Neural cell (in vitro differentiated cells): ENCODE measurements around the gene ZNF416.

Source experiments
- EZH2 ChIP-seq: fragments of 200-600, 300-800 bp; shearing (Covaris generic), sonication (generic); IDR thresholded peaks from 2 replicates; pipeline ENCODE4 v1.6.1; 2014; ENCODE audit warnings: antibody characterized with exemption, low read length, borderline replicate concordance, mild to moderate bottlenecking; ENCODE audit not compliant: insufficient read depth, poor library complexity, severe bottlenecking
- MXI1 ChIP-seq: fragments of 450-650 bp; conservative IDR thresholded peaks from 2 replicates; pipeline ENCODE4 v1.6.1; 2014; ENCODE audit warnings: antibody characterized with exemption, mild to moderate bottlenecking; ENCODE audit not compliant: poor library complexity, severe bottlenecking
- POLR2AphosphoS5 ChIP-seq: IDR thresholded peaks from 2 replicates; pipeline ENCODE4 v1.6.1; 2012
- TAF1 ChIP-seq: IDR thresholded peaks from 2 replicates; pipeline ENCODE4 v1.6.1; 2012; ENCODE audit warnings: low read depth
- TF ChIP-seq, protein P1 (sequence below): fragments of 450-650 bp; IDR thresholded peaks from 2 replicates; pipeline ENCODE4 v1.5.1; 2014; ENCODE audit warnings: antibody characterized with exemption, mild to moderate bottlenecking, moderate library complexity; ENCODE audit not compliant: poor library complexity, severe bottlenecking

- TF ChIP-seq, protein P1, sequence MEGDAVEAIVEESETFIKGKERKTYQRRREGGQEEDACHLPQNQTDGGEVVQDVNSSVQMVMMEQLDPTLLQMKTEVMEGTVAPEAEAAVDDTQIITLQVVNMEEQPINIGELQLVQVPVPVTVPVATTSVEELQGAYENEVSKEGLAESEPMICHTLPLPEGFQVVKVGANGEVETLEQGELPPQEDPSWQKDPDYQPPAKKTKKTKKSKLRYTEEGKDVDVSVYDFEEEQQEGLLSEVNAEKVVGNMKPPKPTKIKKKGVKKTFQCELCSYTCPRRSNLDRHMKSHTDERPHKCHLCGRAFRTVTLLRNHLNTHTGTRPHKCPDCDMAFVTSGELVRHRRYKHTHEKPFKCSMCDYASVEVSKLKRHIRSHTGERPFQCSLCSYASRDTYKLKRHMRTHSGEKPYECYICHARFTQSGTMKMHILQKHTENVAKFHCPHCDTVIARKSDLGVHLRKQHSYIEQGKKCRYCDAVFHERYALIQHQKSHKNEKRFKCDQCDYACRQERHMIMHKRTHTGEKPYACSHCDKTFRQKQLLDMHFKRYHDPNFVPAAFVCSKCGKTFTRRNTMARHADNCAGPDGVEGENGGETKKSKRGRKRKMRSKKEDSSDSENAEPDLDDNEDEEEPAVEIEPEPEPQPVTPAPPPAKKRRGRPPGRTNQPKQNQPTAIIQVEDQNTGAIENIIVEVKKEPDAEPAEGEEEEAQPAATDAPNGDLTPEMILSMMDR: no peak
- TF ChIP-seq EZH2 (no peak), POLR2AphosphoS5 (no peak), TAF1 (no peak), MXI1 (no peak)
These were observed 28.2 kb upstream of the ZNF416 start for GRCh38 chr19:57606931-57607330.
